ENCODE measurements around the gene SYNE1.
A peak's percentile ranks its signal among the peaks of the same experiment; 100 is the strongest.
"Not testable (repeated sequence)": the region's sequence is repeated elsewhere in the genome, so short reads cannot be mapped to it uniquely, and the experiment has no call there.

SYNE1 gene

DNA sequence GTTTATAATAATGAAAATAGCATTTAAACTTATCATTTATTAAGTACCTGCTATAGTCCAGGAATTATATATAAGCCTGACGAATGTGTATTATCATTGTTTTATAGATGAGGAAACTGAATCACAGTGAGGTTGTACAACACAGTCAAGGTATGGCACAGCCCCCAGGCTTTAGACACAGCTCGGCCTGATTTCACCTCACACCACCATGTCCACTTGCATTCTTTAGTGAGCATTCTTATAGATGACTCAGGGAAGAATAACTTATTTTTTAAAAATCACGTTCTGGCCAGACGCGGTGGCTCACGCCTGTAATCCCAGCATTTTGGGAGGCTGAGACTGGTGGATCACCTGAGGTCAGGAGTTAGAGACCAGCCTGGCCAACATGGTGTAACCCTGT is 289.0 kb downstream of the SYNE1 start:
- Histone ChIP-seq H3K4me3 (ENCODE audit: insufficient read depth, low read depth, low read length, poor library complexity, severe bottlenecking) (no peak overlapping the region), H3K9me3 (ENCODE audit: control insufficient read depth, low read length) (no peaks in the 10 kb centered on the region), H3K4me1 (ENCODE audit: control insufficient read depth, insufficient read depth, low read length, poor library complexity, severe bottlenecking) (no peaks in the 10 kb centered on the region), H3K27me3 (replicated peaks; ENCODE audit: control insufficient read depth, insufficient read depth, low read length, poor library complexity, severe bottlenecking) (no peaks in the 10 kb centered on the region), H3K27ac (ENCODE audit: insufficient read depth, low read length, poor library complexity, severe bottlenecking) (no peak overlapping the region), H3K36me3 (ENCODE audit: control insufficient read depth, insufficient read depth, low read length) (no peaks in the 10 kb centered on the region)
- DNase-seq: no peak

DNA sequence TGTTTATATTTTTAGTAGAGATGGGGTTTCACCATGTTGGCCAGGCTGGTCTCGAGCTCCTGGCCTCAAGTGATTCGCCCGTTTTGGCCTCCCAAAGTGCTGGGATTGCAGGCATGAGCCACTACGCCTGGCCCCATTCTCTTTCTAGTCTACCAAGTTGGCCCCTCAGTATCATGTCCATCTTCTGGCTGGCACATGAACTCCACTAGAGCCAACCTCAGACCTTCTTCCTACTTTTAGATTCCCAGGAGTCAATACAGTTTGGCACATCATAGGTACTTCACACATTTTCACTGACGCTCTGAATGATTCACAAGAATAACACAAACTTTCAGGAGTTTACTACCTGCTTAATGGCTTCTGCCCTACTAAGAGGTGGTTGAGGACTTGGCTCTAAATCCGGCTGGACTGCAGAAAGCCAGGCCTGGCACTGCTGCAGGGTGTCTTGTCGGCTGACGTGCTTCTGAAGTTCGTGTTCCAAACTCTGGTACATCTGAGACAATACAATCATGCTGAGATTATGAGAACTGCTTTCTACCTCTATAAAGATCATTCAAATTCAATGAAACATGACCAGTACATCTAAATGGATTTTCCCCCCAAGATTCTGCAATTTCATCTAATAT is 293.3 kb downstream of the SYNE1 start:
- no peak for DNase-seq
- H3K4me3 ChIP-seq (ENCODE audit: insufficient read depth, low read depth, low read length, poor library complexity, severe bottlenecking): no peak overlapping the region
- no peaks in the 10 kb centered on the region for H3K36me3 ChIP-seq (ENCODE audit: control insufficient read depth, insufficient read depth, low read length)
- H3K27me3 ChIP-seq (replicated peaks; ENCODE audit: control insufficient read depth, insufficient read depth, low read length, poor library complexity, severe bottlenecking): no peaks in the 10 kb centered on the region
- H3K9me3 ChIP-seq (ENCODE audit: control insufficient read depth, low read length): no peaks in the 10 kb centered on the region
- no peak overlapping the region for H3K27ac ChIP-seq (ENCODE audit: insufficient read depth, low read length, poor library complexity, severe bottlenecking)
- no peaks in the 10 kb centered on the region for H3K4me1 ChIP-seq (ENCODE audit: control insufficient read depth, insufficient read depth, low read length, poor library complexity, severe bottlenecking)

DNA sequence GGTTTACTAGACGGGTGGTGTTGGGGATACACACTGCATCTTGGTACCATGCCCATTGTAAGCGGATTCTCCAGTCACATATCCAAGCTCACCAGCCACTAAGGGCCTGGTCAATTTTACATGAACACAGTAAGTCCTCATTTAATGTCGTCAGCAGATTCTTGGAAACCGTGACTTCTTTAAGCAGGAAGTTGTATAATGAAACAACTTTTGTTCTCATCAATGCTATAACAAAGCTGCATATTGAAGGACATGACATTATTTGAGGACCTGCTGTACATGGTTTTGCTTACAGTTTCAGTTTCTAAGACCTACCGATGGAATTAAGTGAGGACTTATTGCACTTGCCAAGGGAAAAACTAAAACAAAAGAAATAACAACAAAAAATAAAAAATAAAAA is 295.6 kb downstream of the SYNE1 start:
- Histone ChIP-seq H3K27me3 (replicated peaks; ENCODE audit: control insufficient read depth, insufficient read depth, low read length, poor library complexity, severe bottlenecking) (no peaks in the 10 kb centered on the region), H3K36me3 (ENCODE audit: control insufficient read depth, insufficient read depth, low read length) (no peaks in the 10 kb centered on the region), H3K27ac (ENCODE audit: insufficient read depth, low read length, poor library complexity, severe bottlenecking) (no peak overlapping the region), H3K4me3 (ENCODE audit: insufficient read depth, low read depth, low read length, poor library complexity, severe bottlenecking) (no peak overlapping the region), H3K9me3 (ENCODE audit: control insufficient read depth, low read length) (no peaks in the 10 kb centered on the region), H3K4me1 (ENCODE audit: control insufficient read depth, insufficient read depth, low read length, poor library complexity, severe bottlenecking) (no peaks in the 10 kb centered on the region)
- no peak for DNase-seq

DNA sequence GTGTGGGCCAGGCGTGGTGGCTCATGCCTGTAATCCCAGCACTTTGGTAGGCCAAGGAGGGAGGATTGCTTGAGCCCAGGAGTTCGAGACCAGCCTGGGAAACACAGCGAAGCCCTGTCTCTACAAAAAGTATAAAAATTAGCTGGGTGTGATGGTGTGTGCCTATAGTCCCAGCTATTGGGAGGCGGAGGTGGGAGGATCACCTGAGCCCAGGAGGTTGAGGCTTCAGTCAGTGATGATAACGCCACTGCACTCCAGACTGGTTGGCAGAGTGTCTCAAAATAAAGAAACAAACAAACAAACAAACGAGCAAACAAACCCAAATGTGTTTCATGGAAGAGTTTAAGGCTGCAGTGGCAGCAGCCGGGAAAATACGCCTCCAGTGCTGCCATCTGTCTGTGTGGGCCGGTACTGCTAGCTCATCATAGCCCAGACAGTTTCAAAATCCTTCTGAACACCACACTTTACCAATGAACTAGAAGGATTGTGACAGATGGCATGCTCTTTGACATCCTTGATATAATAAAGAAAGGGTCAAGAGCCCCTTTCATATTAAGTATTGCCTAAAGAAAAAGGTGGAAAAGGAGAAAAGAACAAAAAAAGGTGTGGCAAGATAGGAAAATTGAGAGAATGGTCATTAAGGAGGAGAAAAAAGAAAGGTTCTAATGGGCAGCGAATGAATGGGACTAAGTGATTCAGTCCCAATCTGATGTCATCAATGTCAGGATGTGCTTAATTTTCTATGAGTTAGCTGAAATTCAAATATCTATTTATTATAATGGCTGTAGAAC is 298.6 kb downstream of the SYNE1 start:
- H3K4me1 ChIP-seq (ENCODE audit: control insufficient read depth, insufficient read depth, low read length, poor library complexity, severe bottlenecking): no peaks in the 10 kb centered on the region
- H3K27ac ChIP-seq (ENCODE audit: insufficient read depth, low read length, poor library complexity, severe bottlenecking): no peak overlapping the region
- H3K36me3 ChIP-seq (ENCODE audit: control insufficient read depth, insufficient read depth, low read length): no peaks in the 10 kb centered on the region
- H3K9me3 ChIP-seq (ENCODE audit: control insufficient read depth, low read length): no peaks in the 10 kb centered on the region
- DNase-seq: peak; percentile 11 to 30 (median 27)
- H3K4me3 ChIP-seq (ENCODE audit: insufficient read depth, low read depth, low read length, poor library complexity, severe bottlenecking): no peak overlapping the region
- no peaks in the 10 kb centered on the region for H3K27me3 ChIP-seq (replicated peaks; ENCODE audit: control insufficient read depth, insufficient read depth, low read length, poor library complexity, severe bottlenecking)

DNA sequence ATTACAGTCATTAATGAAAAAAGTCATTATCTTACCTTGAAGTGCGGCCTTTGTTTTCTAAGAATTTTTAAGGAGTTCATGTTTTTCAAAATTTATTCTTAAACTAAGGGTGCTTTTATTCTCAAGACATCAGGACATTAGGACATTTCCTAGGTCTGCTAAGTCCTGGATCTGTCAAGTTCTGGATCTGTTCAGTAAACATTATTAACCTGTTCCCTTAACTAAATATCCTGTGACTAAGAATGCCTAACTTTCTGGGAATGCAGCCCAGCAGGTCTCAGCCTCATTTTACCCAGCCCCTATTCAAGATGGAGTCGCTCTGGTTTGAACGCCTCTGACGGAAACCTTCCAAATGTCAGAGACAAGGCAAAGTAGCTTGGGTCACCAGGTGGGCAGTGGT is 302.6 kb downstream of the SYNE1 start:
- Histone ChIP-seq H3K27ac (ENCODE audit: insufficient read depth, low read length, poor library complexity, severe bottlenecking) (no peak overlapping the region), H3K4me1 (ENCODE audit: control insufficient read depth, insufficient read depth, low read length, poor library complexity, severe bottlenecking) (no peaks in the 10 kb centered on the region), H3K4me3 (ENCODE audit: insufficient read depth, low read depth, low read length, poor library complexity, severe bottlenecking) (no peak overlapping the region), H3K27me3 (replicated peaks; ENCODE audit: control insufficient read depth, insufficient read depth, low read length, poor library complexity, severe bottlenecking) (no peaks in the 10 kb centered on the region), H3K9me3 (ENCODE audit: control insufficient read depth, low read length) (no peaks in the 10 kb centered on the region), H3K36me3 (ENCODE audit: control insufficient read depth, insufficient read depth, low read length) (no peaks in the 10 kb centered on the region)
- no peak for DNase-seq

DNA sequence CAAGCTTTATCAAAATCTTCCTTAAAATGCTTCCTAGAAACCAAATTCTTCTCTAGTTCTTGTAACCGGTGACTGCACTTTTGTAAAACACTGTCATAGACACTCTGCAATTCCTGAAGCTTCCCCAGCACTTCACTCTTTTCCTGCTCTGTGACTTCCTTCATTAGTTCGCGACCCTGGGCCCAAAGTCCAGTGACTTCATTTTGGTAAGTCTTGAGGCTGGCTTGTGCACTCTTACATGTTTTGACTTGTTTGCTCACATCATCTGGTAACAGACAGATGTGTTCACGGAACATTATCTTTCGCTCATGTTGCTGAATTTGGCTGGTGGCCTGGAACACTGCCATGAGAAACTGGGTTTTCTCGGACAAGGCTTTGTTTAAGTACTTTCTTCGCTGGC is 306.2 kb downstream of the SYNE1 start:
- H3K4me3 ChIP-seq (ENCODE audit: insufficient read depth, low read depth, low read length, poor library complexity, severe bottlenecking): no peak overlapping the region
- no peaks in the 10 kb centered on the region for H3K36me3 ChIP-seq (ENCODE audit: control insufficient read depth, insufficient read depth, low read length)
- H3K27ac ChIP-seq (ENCODE audit: insufficient read depth, low read length, poor library complexity, severe bottlenecking): no peak overlapping the region
- no peak for DNase-seq
- H3K9me3 ChIP-seq (ENCODE audit: control insufficient read depth, low read length): no peaks in the 10 kb centered on the region
- no peaks in the 10 kb centered on the region for H3K4me1 ChIP-seq (ENCODE audit: control insufficient read depth, insufficient read depth, low read length, poor library complexity, severe bottlenecking)
- H3K27me3 ChIP-seq (replicated peaks; ENCODE audit: control insufficient read depth, insufficient read depth, low read length, poor library complexity, severe bottlenecking): no peaks in the 10 kb centered on the region

DNA sequence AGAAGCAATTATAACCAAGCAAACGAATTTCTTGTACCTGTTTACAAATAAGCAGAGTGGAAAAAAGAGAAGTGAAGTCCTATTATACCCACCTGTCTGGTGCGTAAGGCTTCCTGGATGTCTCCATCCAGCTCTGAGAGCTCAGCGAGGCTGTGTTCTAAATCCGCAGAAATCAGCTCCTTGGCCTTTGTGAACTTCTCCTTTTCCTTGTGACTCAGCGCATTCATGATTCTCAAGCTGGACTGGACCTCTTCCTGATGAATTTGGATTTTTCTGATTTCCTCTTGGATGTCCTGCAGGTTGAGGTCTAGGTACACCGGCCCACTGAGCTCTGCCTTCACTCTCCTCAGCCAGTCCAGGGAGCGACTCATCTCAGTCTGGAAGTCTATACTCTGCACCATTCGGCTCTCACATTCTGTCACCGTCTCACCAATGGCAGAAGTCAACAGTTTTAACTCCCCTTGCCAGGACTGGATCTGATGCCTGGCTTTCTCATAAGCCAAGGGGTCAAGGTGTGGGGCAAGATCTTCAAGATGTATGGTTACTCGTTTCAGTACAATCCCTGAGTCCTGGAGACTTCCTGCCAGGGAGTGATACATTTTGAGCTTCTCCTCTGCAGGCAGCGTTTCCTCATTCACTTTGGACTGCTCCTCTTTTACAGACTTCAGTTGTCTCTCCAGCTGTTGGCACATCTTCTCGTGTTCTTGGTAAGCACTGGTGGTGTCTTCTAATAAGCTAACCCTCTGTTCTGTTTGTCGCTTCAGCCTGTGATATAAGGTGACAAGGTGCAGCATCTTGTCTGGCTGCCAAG is 307.3 kb downstream of the SYNE1 start:
- H3K27ac ChIP-seq (ENCODE audit: insufficient read depth, low read length, poor library complexity, severe bottlenecking): no peak overlapping the region
- H3K36me3 ChIP-seq (ENCODE audit: control insufficient read depth, insufficient read depth, low read length): no peaks in the 10 kb centered on the region
- no peak overlapping the region for H3K4me3 ChIP-seq (ENCODE audit: insufficient read depth, low read depth, low read length, poor library complexity, severe bottlenecking)
- H3K27me3 ChIP-seq (replicated peaks; ENCODE audit: control insufficient read depth, insufficient read depth, low read length, poor library complexity, severe bottlenecking): no peaks in the 10 kb centered on the region
- H3K4me1 ChIP-seq (ENCODE audit: control insufficient read depth, insufficient read depth, low read length, poor library complexity, severe bottlenecking): no peaks in the 10 kb centered on the region
- no peak for DNase-seq
- H3K9me3 ChIP-seq (ENCODE audit: control insufficient read depth, low read length): no peaks in the 10 kb centered on the region

DNA sequence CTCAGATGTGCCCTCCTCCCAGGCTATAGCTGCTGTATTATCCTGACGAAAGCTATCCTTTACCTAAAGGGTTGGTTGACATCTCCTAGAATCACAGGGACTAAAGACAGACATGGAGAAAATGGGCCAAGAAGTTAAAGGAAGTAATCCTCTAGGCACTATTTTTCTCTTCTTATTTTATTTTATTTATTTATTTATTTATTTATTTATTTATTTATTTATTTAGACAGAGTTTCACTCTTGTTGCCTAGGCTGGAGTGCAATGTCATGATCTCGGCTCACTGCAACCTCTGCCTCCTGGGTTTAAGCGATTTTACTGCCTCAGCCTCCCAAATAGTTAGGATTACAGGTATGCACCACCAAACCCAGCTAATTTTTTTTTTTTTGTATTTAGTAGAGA is 309.0 kb downstream of the SYNE1 start:
- H3K4me1 ChIP-seq (ENCODE audit: control insufficient read depth, insufficient read depth, low read length, poor library complexity, severe bottlenecking); DNase-seq; H3K36me3 ChIP-seq (ENCODE audit: control insufficient read depth, insufficient read depth, low read length); H3K27ac ChIP-seq (ENCODE audit: insufficient read depth, low read length, poor library complexity, severe bottlenecking); H3K27me3 ChIP-seq (replicated peaks; ENCODE audit: control insufficient read depth, insufficient read depth, low read length, poor library complexity, severe bottlenecking); H3K9me3 ChIP-seq (ENCODE audit: control insufficient read depth, low read length); H3K4me3 ChIP-seq (ENCODE audit: insufficient read depth, low read depth, low read length, poor library complexity, severe bottlenecking): not testable (repeated sequence)

DNA sequence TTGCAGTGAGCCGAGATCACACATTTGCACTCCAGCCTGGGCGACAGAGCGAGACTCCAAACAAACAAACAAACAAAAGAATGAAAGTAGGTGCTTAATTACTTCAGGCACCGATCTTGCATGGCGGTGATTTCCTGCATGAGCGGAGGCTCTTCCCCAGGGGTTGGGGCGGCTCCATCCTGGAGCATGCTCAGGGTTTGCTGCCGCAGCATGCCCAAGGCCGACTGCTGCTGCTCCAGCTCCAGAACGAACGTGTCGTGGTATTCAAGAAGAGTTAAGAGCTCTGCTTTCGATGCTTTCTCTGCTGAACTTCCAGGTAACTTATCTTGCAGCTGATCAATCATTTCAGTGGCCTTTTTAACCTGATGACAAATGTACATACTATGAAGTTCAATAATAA is 313.8 kb downstream of the SYNE1 start:
- Histone ChIP-seq H3K9me3 (ENCODE audit: control insufficient read depth, low read length) (no peaks in the 10 kb centered on the region), H3K27ac (ENCODE audit: insufficient read depth, low read length, poor library complexity, severe bottlenecking) (no peak overlapping the region), H3K27me3 (replicated peaks; ENCODE audit: control insufficient read depth, insufficient read depth, low read length, poor library complexity, severe bottlenecking) (no peaks in the 10 kb centered on the region), H3K36me3 (ENCODE audit: control insufficient read depth, insufficient read depth, low read length) (no peaks in the 10 kb centered on the region), H3K4me3 (ENCODE audit: insufficient read depth, low read depth, low read length, poor library complexity, severe bottlenecking) (no peak overlapping the region), H3K4me1 (ENCODE audit: control insufficient read depth, insufficient read depth, low read length, poor library complexity, severe bottlenecking) (no peaks in the 10 kb centered on the region)
- DNase-seq: no peak

DNA sequence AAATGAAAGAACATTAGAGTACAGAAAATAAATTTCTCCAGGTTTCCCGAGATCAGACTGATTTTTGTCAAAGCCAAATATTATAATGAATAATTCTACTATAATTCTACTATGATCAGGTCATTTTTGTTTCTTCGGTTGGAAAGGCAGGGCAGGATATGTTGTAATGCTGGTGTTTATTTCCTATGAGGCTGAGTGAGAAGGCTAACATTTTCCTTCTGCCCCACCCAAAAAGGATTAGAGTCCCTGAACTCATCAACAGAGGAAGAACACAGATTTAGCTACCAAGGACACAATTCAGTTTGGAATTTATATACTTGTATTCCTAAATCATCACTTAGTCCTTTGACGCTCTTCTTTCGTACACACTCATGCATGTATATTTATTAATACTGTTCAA is 318.9 kb downstream of the SYNE1 start:
- Histone ChIP-seq H3K36me3 (ENCODE audit: control insufficient read depth, insufficient read depth, low read length) (no peaks in the 10 kb centered on the region), H3K4me1 (ENCODE audit: control insufficient read depth, insufficient read depth, low read length, poor library complexity, severe bottlenecking) (no peaks in the 10 kb centered on the region), H3K27ac (ENCODE audit: insufficient read depth, low read length, poor library complexity, severe bottlenecking) (no peak overlapping the region), H3K27me3 (replicated peaks; ENCODE audit: control insufficient read depth, insufficient read depth, low read length, poor library complexity, severe bottlenecking) (no peaks in the 10 kb centered on the region), H3K9me3 (ENCODE audit: control insufficient read depth, low read length) (no peaks in the 10 kb centered on the region), H3K4me3 (ENCODE audit: insufficient read depth, low read depth, low read length, poor library complexity, severe bottlenecking) (no peak overlapping the region)
- DNase-seq: no peak

Measured in effector memory CD4-positive, alpha-beta T cell (primary cell).